Occipital lobe (tissue), 2 donors: ENCODE results near the gene AHCY. TPM values are rescaled to one million over a fixed set of nuclear protein-coding genes. Genes with fewer than 3 reads are reported as not detected.
A peak's percentile ranks its signal among the peaks of the same experiment; 100 is the strongest.
"Not testable (repeated sequence)": the region's sequence is repeated elsewhere in the genome, so short reads cannot be mapped to it uniquely, and the experiment has no call there.

Experiments
- DNase-seq: peaks from one replicate; lab custom pipeline; 2025; lab: John Stamatoyannopoulos, UW
- total RNA-seq: library from RNA; depleted of rRNA; stranded (reverse); fragments of >200 nt; gene quantifications from one replicate; pipeline ENCODE4 v1.2.3, GENCODE V29; 2014

AHCY gene
- 42.9 TPM for total RNA-seq

- DNase-seq: peak; percentile 96
These were observed at the start of gene AHCY for GRCh38 chr20:34302723-34303533. Gene AHCY, minus strand, starts transcription at chr20:34303355. Its CDS starts 85 bp downstream, at chr20:34303270.

GRCh38 chr20:34350095-34350494 is 46.9 kb upstream of the AHCY start:
- no peak for DNase-seq

GRCh38 chr20:34347571-34347970 is 44.4 kb upstream of the AHCY start:
- DNase-seq: no peak

- DNase-seq: not testable (repeated sequence)
These were observed 43.3 kb upstream of the AHCY start for GRCh38 chr20:34346533-34346865.

GRCh38 chr20:34345839-34346532 is 42.8 kb upstream of the AHCY start:
- not testable (repeated sequence) for DNase-seq

- DNase-seq: no peak
These were observed 42.2 kb upstream of the AHCY start for GRCh38 chr20:34345402-34345736.

GRCh38 chr20:34344238-34344637 is 41.1 kb upstream of the AHCY start:
- no peak for DNase-seq

- no peak for DNase-seq
These were observed 40.5 kb upstream of the AHCY start for GRCh38 chr20:34343458-34344211.

- not testable (repeated sequence) for DNase-seq
These were observed 38.0 kb upstream of the AHCY start for GRCh38 chr20:34341199-34341598.

GRCh38 chr20:34340726-34341125 is 37.6 kb upstream of the AHCY start:
- not testable (repeated sequence) for DNase-seq

- DNase-seq: no peak
These were observed 35.0 kb upstream of the AHCY start for GRCh38 chr20:34337982-34338726.

GRCh38 chr20:34337544-34337943 is 34.4 kb upstream of the AHCY start:
- no peak for DNase-seq

- peak; percentile 84 for DNase-seq
These were observed 31.7 kb upstream of the AHCY start for GRCh38 chr20:34334654-34335407.

GRCh38 chr20:34333786-34334185 is 30.6 kb upstream of the AHCY start:
- no peak for DNase-seq

GRCh38 chr20:34332262-34332920 is 29.2 kb upstream of the AHCY start:
- DNase-seq: no peak

GRCh38 chr20:34331838-34332237 is 28.7 kb upstream of the AHCY start:
- DNase-seq: no peak

- DNase-seq: not testable (repeated sequence)
These were observed 27.8 kb upstream of the AHCY start for GRCh38 chr20:34330861-34331544.

- DNase-seq: no peak
These were observed 25.9 kb upstream of the AHCY start for GRCh38 chr20:34328928-34329677.

GRCh38 chr20:34328207-34328606 is 25.1 kb upstream of the AHCY start:
- DNase-seq: not testable (repeated sequence)
